ENCODE data around the gene NOTCH2.
A peak's percentile ranks its signal among the peaks of the same experiment; 100 is the strongest.
"Not testable (repeated sequence)": the region's sequence is repeated elsewhere in the genome, so short reads cannot be mapped to it uniquely, and the experiment has no call there.

NOTCH2 gene

GRCh38 chr1:120048208-120048607, 21.3 kb downstream of the NOTCH2 start:
- DNase-seq = not testable (repeated sequence)

GRCh38 chr1:120041771-120042170, 27.7 kb downstream of the NOTCH2 start:
- not testable (repeated sequence) for DNase-seq

GRCh38 chr1:120032253-120032652, 37.2 kb downstream of the NOTCH2 start:
- not testable (repeated sequence) for DNase-seq

- not testable (repeated sequence) for DNase-seq
Measured at GRCh38 chr1:120023791-120024190, 45.7 kb downstream of the NOTCH2 start.

GRCh38 chr1:120014978-120015377, 54.5 kb downstream of the NOTCH2 start:
- DNase-seq = not testable (repeated sequence)

- DNase-seq = not testable (repeated sequence)
Measured at GRCh38 chr1:120008320-120008719, 61.1 kb downstream of the NOTCH2 start.

GRCh38 chr1:120007850-120008249, 61.6 kb downstream of the NOTCH2 start:
- not testable (repeated sequence) for DNase-seq

- not testable (repeated sequence) for DNase-seq
Measured at GRCh38 chr1:120001035-120001434, 68.4 kb downstream of the NOTCH2 start.

GRCh38 chr1:119996731-119997312, 72.6 kb downstream of the NOTCH2 start:
- peak in 2 of 3 experiments; percentile 5 to 14 for DNase-seq

GRCh38 chr1:119995975-119996374, 73.5 kb downstream of the NOTCH2 start:
- DNase-seq = not testable (repeated sequence)

- DNase-seq = no peak
Measured at GRCh38 chr1:119988306-119989062, 81.0 kb downstream of the NOTCH2 start.

GRCh38 chr1:119987686-119988085, 81.8 kb downstream of the NOTCH2 start:
- DNase-seq = no peak

- no peak for DNase-seq
Measured at GRCh38 chr1:119987112-119987511, 82.3 kb downstream of the NOTCH2 start.

GRCh38 chr1:119986007-119986497, 83.4 kb downstream of the NOTCH2 start:
- no peak for DNase-seq

GRCh38 chr1:119984771-119985170, 84.7 kb downstream of the NOTCH2 start:
- no peak for DNase-seq

- DNase-seq = no peak
Measured at GRCh38 chr1:119981986-119982815, 87.3 kb downstream of the NOTCH2 start.

- no peak for DNase-seq
Measured at GRCh38 chr1:119981496-119981895, 88.0 kb downstream of the NOTCH2 start.

- peak in 1 of 3 experiments; percentile 83 for DNase-seq
Measured at GRCh38 chr1:119978018-119978505, 91.4 kb downstream of the NOTCH2 start.

- not testable (repeated sequence) for DNase-seq
Measured at GRCh38 chr1:119977113-119977736, 92.2 kb downstream of the NOTCH2 start.

GRCh38 chr1:119975582-119976254, 93.7 kb downstream of the NOTCH2 start:
- not testable (repeated sequence) for DNase-seq

GRCh38 chr1:119975006-119975405, 94.5 kb downstream of the NOTCH2 start:
- DNase-seq = no peak

- peak in 2 of 3 experiments; percentile 32 to 80 for DNase-seq
Measured at GRCh38 chr1:119974013-119974412, 95.4 kb downstream of the NOTCH2 start.

All from NCI-H1417 (cell line).